Kidney (tissue), 14 donors: ENCODE results near the gene PDE3B. TPM values are rescaled to one million over a fixed set of nuclear protein-coding genes. Genes with fewer than 3 reads are reported as not detected.

ENCODE experiments used
- DNase-seq, 5 donors: peaks; one replicate each; pipeline ENCODE4 v3.0.0-alpha.2; 2013 to 2020
- FAIRE-seq: peaks from 2 replicates; lab custom pipeline; 2012; peaks lifted over from hg19 to GRCh38; lab: Jason Lieb, UNC
- H3K27ac ChIP-seq, 2 donors: one replicate each; pipeline ENCODE4 v1.7.0; 2013; ENCODE audit warnings: low read depth in 2 of 2, low read length in 2 of 2, inconsistent platforms in 1 of 2
- H3K27me3 ChIP-seq: one replicate; pipeline ENCODE4 v1.7.1; 2013; ENCODE audit warnings: low read length, inconsistent platforms; ENCODE audit not compliant: control insufficient read depth, insufficient read depth
- H3K36me3 ChIP-seq, 3 donors: one replicate each; pipeline versions ENCODE4 v1.7.0 to v1.7.1; 2013; ENCODE audit warnings: low read length in 3 of 3, control low read depth in 1 of 3, inconsistent platforms in 1 of 3; ENCODE audit not compliant: insufficient read depth in 3 of 3, control insufficient read depth in 2 of 3
- H3K4me1 ChIP-seq, 3 donors: one replicate each; pipeline versions ENCODE4 v1.7.0 to v1.7.1; 2013; ENCODE audit warnings: low read length in 3 of 3, inconsistent platforms in 1 of 3, low read depth in 1 of 3; ENCODE audit not compliant: control insufficient read depth in 2 of 3, insufficient read depth in 2 of 3
- H3K4me3 ChIP-seq, 3 donors: one replicate each; pipeline versions ENCODE4 v1.7.0 to v1.8.1; 2013; ENCODE audit warnings: low read length in 3 of 3, control low read depth in 1 of 3, inconsistent platforms in 1 of 3
- H3K9ac ChIP-seq, 3 donors: one replicate each; pipeline versions ENCODE4 v1.7.0 to v1.7.1; 2013; ENCODE audit warnings: low read length in 3 of 3, control low read depth in 1 of 3, inconsistent platforms in 1 of 3
- H3K9me3 ChIP-seq, 3 donors: one replicate each; pipeline versions ENCODE4 v1.7.0 to v1.7.1; 2013; ENCODE audit warnings: low read length in 3 of 3, control low read depth in 1 of 3, inconsistent platforms in 1 of 3; ENCODE audit not compliant: control insufficient read depth in 2 of 3, insufficient read depth in 1 of 3
- CTCF ChIP-seq: IDR thresholded peaks from 3 replicates; pipeline ENCODE4 v1.5.1; 2012; ENCODE audit warnings: mild to moderate bottlenecking, moderate library complexity, borderline replicate concordance; ENCODE audit not compliant: insufficient read depth; ENCODE audit errors: extremely low read depth
- intact Hi-C: fragments of 100-400 bp; cut with DNase I; formaldehyde crosslinking; loops from one replicate; pipeline ENCODE4 v1.11.1; 2022
- polyA plus RNA-seq: library from polyadenylated mRNA; stranded (reverse); fragments of 350-450 nt; fragmentation: Illumina TruSeq; extraction: RNeasy Lipid Tissue Mini Kit (QIAGEN cat#74804); gene quantifications from one replicate; pipeline ENCODE4 v1.2.3, GENCODE V29; 2014; ENCODE audit warnings: low read depth, low replicate concordance; ENCODE audit not compliant: insufficient read depth
- total RNA-seq: library from RNA; stranded (reverse); fragmentation: NEBNext Ultra II Directional; extraction: Animal tissue kit (Norgen Biotek cat#: 25700); gene quantifications from one replicate; pipeline ENCODE4 v1.2.1, GENCODE V29; 2021
- donor health status: control.
- donor health status: control.
- donor health status: control.
- donor health status: control.
- donor health status: control.
- donor health status: DM: yes; HTN: yes; CAD: no.
- donor health status: Normal renal cell carcinoma (clear cell type).

Gene PDE3B
- total and polyA plus RNA-seq, 2 donors from 2014 or later, result 0.99 to 7.4 TPM

DNA sequence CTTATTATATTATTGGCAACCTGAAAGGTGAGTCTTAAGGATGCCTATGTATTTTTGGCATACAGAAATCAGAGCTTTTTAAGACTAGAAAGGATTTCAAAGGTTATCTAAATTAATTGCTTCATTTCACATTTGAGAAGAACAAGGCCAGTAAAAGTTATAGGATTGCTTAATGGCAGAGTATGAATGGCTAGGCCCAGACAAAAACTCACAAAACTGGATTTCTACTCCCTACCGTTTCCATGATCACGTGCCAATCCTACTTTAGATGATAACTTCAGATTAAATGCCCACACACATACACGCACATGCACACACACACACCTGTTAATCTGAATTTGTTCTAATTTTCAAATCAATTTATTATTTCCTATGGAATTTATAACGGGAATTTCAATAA, 1.8 kb upstream of the PDE3B start:
- H3K9ac ChIP-seq, result no peak overlapping the region
- no peak for FAIRE-seq
- TF ChIP-seq CTCF, result no peak
- peaks cover 0 to 3% (median 0%) of the 10 kb centered on the region in 3 donors for H3K4me1 ChIP-seq
- intact Hi-C loops, result no loop called here
- DNase-seq, result peak in 1 of 5 donors; percentile 14
- peaks cover 14% of the 10 kb centered on the region for H3K27me3 ChIP-seq
- no peak overlapping the region for H3K27ac ChIP-seq
- no peaks in the 10 kb centered on the region for H3K36me3 ChIP-seq
- no peaks in the 10 kb centered on the region for H3K9me3 ChIP-seq
- no peak overlapping the region for H3K4me3 ChIP-seq

DNA sequence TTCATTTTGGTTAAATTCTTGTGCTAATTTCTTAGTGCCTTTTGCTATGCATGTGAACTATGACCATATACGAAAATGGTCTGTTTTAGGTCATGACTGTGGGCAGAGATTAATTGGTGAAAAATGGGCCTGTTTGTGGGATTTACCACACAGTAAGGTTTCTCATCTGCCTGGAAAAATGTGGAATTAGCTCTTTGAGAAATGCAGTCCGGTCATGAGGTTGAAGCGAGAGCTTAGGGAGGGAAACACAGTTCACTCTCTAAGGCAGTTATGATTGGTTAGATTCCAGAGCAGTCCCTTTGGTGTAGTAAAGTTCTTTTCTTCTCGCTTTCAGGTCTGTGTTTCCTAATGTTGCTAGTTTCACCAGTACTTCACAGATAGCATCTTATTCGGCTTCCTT, 1.2 kb upstream of the PDE3B start:
- H3K27ac ChIP-seq, result no peak overlapping the region
- DNase-seq (no peak), FAIRE-seq (no peak)
- H3K27me3 ChIP-seq, result peaks cover 17% of the 10 kb centered on the region
- peaks cover 0 to 3% (median 0%) of the 10 kb centered on the region in 3 donors for H3K4me1 ChIP-seq
- peak overlapping the region in 1 of 3 donors; percentile 72 for H3K4me3 ChIP-seq
- no peaks in the 10 kb centered on the region for H3K36me3 ChIP-seq
- TF ChIP-seq CTCF, result no peak
- H3K9ac ChIP-seq, result no peak overlapping the region
- no peaks in the 10 kb centered on the region for H3K9me3 ChIP-seq
- intact Hi-C loops, result no loop called here

DNA sequence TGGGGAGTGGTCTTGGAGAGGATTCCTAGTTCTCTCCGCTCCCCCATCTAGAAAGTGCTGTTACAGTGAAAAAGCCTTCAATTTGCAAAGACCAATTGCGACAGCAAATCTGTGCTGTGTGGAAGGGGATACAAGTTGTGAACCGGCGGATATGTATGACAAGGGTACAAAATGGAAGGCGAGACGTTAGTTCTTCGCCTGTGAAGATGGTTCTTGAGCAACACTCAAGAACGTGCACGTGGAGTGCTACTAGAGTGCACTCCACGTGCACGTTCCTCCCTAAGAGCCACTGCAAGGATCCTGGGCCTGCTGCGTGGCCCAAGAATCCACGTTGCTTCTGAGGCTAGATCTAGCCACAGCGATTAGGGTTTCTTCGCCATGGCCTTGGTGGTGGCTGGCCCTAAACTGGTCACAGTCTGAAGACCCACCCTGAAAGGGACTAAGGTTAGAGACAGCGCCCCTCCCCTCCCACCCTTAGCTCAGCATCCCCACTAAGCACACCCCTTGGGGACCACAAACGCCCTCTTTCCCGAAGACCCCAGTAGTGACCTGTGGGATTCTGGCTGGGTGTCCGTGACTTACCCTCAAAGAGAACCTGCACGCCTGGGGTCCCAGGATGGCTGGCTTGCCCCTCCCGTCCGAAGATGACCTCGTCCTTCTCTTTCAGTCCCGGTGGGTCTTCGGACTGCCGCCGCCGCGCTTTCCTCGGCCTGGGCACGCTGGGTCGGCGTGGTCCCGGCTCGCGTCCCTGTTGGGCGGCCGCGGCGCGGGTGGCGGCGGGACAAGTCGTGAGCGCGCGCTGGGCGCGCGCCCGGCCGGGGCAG, 519 bp upstream of the PDE3B start:
- H3K4me3 ChIP-seq, result peak overlapping the region; percentile 38 to 72 (median 47)
- H3K9me3 ChIP-seq, result no peaks in the 10 kb centered on the region
- TF ChIP-seq CTCF, result no peak
- intact Hi-C loops, result no loop called here
- H3K27me3 ChIP-seq, result peaks cover 17% of the 10 kb centered on the region
- no peaks in the 10 kb centered on the region for H3K36me3 ChIP-seq
- H3K4me1 ChIP-seq, result peaks cover 0 to 3% (median 0%) of the 10 kb centered on the region in 3 donors
- FAIRE-seq (no peak), DNase-seq (peak in 1 of 5 donors; percentile 91)
- H3K9ac ChIP-seq, result no peak overlapping the region
- no peak overlapping the region for H3K27ac ChIP-seq
